Measurements from ENCODE around the gene METTL16.

GRCh38 chr17:2366747-2367494 is 144.8 kb downstream of the METTL16 start:
- TF ChIP-seq CTCF (conservative IDR thresholded peaks at IDR 0.05; ENCODE audit: low read length) (no peak), EZH2phosphoT487 (IDR thresholded peaks at IDR 0.05; ENCODE audit: borderline replicate concordance) (no peak)
